HG03039 (cell line): ENCODE data around the gene HELZ2.

Source experiments
- ATAC-seq: cut with Tn5 transposase; IDR thresholded peaks from one replicate; pipeline ENCODE4 v1.9.1; 2021; ENCODE audit warnings: mild to moderate bottlenecking, moderate library complexity; ENCODE audit not compliant: unreplicated experiment

Gene HELZ2

DNA sequence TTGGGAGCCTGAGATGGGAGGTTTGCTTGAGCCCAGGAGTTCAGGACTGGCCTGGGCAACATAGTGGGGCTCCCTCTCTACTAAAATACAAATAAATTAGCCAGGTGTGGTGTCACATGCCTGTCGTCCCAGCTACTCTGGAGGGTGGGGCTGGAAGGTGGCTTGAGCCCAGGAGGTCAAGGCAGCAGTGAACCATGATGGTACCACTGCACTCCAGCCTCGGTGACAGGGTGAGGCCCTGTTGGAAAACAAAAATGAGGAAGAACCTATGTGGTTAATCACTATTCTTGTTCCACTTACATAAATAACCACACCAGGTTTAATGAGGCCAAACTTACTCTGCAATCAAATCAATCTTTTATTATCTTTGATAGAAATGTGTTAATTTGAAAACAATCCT is 48.1 kb downstream of the HELZ2 start:
- no peak for ATAC-seq

DNA sequence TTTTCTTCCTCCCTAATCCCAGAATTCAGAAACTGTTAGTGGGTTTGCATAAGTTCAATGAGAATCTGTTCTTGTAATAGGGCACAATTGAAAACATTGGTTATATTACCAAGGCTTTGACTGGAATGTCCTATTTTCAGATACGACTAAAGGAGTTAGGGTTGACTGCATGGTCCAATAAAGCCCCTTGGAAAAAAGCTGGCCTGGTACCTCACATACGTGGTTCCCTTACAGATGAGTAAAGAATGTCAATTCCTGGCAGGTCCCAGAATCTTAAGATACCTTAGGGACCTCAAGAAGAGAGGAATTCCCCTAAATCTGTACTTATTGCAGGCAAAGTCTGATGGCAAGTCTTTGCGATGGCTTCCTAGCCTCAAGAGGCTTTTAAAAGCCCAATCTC is 48.9 kb downstream of the HELZ2 start:
- no peak for ATAC-seq
